Astrocyte (in vitro differentiated cells and primary cell): ENCODE data around the gene UBE2E1. TPM values are rescaled to one million over a fixed set of nuclear protein-coding genes. Genes with fewer than 3 reads are reported as not detected.

Source experiments
- DNase-seq: peaks from one replicate; pipeline ENCODE4 v3.0.0-alpha.2; 2010; ENCODE audit warnings: low read depth
- FAIRE-seq: peaks from 2 replicates; lab custom pipeline; 2011; peaks lifted over from hg19 to GRCh38; lab: Jason Lieb, UNC
- H2AFZ ChIP-seq: 2 replicates; pipeline ENCODE4 v1.6.0; 2012; ENCODE audit warnings: low read depth, low read length, inconsistent platforms
- H3K27ac ChIP-seq: 2 replicates; pipeline ENCODE4 v1.5.1; 2011; ENCODE audit warnings: low read depth, low read length, inconsistent platforms
- H3K27me3 ChIP-seq: 2 replicates; pipeline ENCODE4 v1.6.0; 2011; ENCODE audit warnings: low read length, inconsistent platforms; ENCODE audit not compliant: insufficient read depth
- H3K36me3 ChIP-seq: 2 replicates; pipeline ENCODE4 v1.5.1; 2011; ENCODE audit warnings: low read length, inconsistent platforms; ENCODE audit not compliant: insufficient read depth
- H3K4me1 ChIP-seq: 2 replicates; pipeline ENCODE4 v1.5.1; 2011; ENCODE audit warnings: low read length, inconsistent platforms; ENCODE audit not compliant: insufficient read depth
- H3K4me2 ChIP-seq: 2 replicates; pipeline ENCODE4 v1.6.0; 2012; ENCODE audit warnings: low read length, inconsistent platforms
- H3K4me3 ChIP-seq: 2 replicates; pipeline ENCODE4 v1.5.1; 2011; ENCODE audit warnings: low read depth, mild to moderate bottlenecking, low read length, inconsistent platforms; ENCODE audit not compliant: insufficient read depth
- H3K79me2 ChIP-seq: 2 replicates; pipeline ENCODE4 v1.6.0; 2012; ENCODE audit warnings: mild to moderate bottlenecking, low read length, inconsistent platforms; ENCODE audit not compliant: insufficient read depth
- H3K9ac ChIP-seq: 2 replicates; pipeline ENCODE4 v1.6.0; 2012; ENCODE audit warnings: mild to moderate bottlenecking, low read length, inconsistent platforms
- H3K9me3 ChIP-seq: 2 replicates; pipeline ENCODE4 v1.5.1; 2012; ENCODE audit warnings: low read depth, mild to moderate bottlenecking, low read length, inconsistent platforms; ENCODE audit not compliant: insufficient read depth
- H4K20me1 ChIP-seq: 2 replicates; pipeline ENCODE4 v1.6.0; 2012; ENCODE audit warnings: low read length, inconsistent platforms; ENCODE audit not compliant: insufficient read depth
- H3K27ac Mint-ChIP-seq: one replicate; pipeline ENCODE4 v1.8.0; 2021; ENCODE audit warnings: mild to moderate bottlenecking, mixed read lengths; ENCODE audit not compliant: unreplicated experiment
- H3K27me3 Mint-ChIP-seq: one replicate; pipeline ENCODE4 v1.8.0; 2021; ENCODE audit warnings: low read depth, mixed read lengths; ENCODE audit not compliant: unreplicated experiment
- H3K36me3 Mint-ChIP-seq: one replicate; pipeline ENCODE4 v1.8.0; 2021; ENCODE audit warnings: low read depth, mixed read lengths; ENCODE audit not compliant: unreplicated experiment
- H3K4me1 Mint-ChIP-seq: one replicate; pipeline ENCODE4 v1.8.0; 2021; ENCODE audit warnings: low read depth, mixed read lengths; ENCODE audit not compliant: unreplicated experiment
- H3K4me3 Mint-ChIP-seq: one replicate; pipeline ENCODE4 v1.8.0; 2021; ENCODE audit warnings: mild to moderate bottlenecking, moderate library complexity, mixed read lengths; ENCODE audit not compliant: unreplicated experiment
- H3K9me3 Mint-ChIP-seq: one replicate; pipeline ENCODE4 v1.8.0; 2021; ENCODE audit warnings: mild to moderate bottlenecking, mixed read lengths; ENCODE audit not compliant: unreplicated experiment
- CTCF ChIP-seq: IDR thresholded peaks from 2 replicates; pipeline ENCODE4 v1.5.1; 2011; ENCODE audit warnings: low read depth, mild to moderate bottlenecking, inconsistent platforms, low read length, moderate library complexity; ENCODE audit not compliant: insufficient read depth
- EZH2 ChIP-seq: IDR thresholded peaks from 2 replicates; pipeline ENCODE4 v1.6.1; 2012; ENCODE audit warnings: mild to moderate bottlenecking, low read length, inconsistent platforms; ENCODE audit not compliant: insufficient read depth
- total RNA-seq: library from RNA; stranded (reverse); gene quantifications from 2 replicates; pipeline ENCODE4 v1.2.1, GENCODE V29; 2021

UBE2E1 gene
- total RNA-seq, 1 donor from 2014 or later: 150 TPM

- H3K79me2 ChIP-seq: peaks cover 21% of the 10 kb centered on the region
Measured at GRCh38 chr3:23882487-23882918, 76.7 kb downstream of the UBE2E1 start.

GRCh38 chr3:23884481-23884880 lies 78.7 kb downstream of the UBE2E1 start:
- peaks cover 13% of the 10 kb centered on the region for H3K4me1 Mint-ChIP-seq
- TF ChIP-seq EZH2: no peak
- peak; percentile 8 for TF ChIP-seq CTCF
- no peak overlapping the region for H3K27ac ChIP-seq
- no peaks in the 10 kb centered on the region for H3K9me3 ChIP-seq
- H4K20me1 ChIP-seq: peaks cover 52% of the 10 kb centered on the region
- no peaks in the 10 kb centered on the region for H3K36me3 ChIP-seq
- no peaks in the 10 kb centered on the region for H3K4me1 ChIP-seq
- H3K4me3 ChIP-seq: no peak overlapping the region
- H3K9me3 Mint-ChIP-seq: peaks cover 2% of the 10 kb centered on the region
- H3K4me2 ChIP-seq: no peak overlapping the region
- peaks cover 3% of the 10 kb centered on the region for H3K79me2 ChIP-seq
- no peak for DNase-seq
- H2AFZ ChIP-seq: no peak overlapping the region
- no peaks in the 10 kb centered on the region for H3K27me3 Mint-ChIP-seq
- no peak overlapping the region for H3K27ac Mint-ChIP-seq
- no peaks in the 10 kb centered on the region for H3K27me3 ChIP-seq
- no peak for FAIRE-seq
- H3K9ac ChIP-seq: no peak overlapping the region
- H3K4me3 Mint-ChIP-seq: no peak overlapping the region
- peaks cover 8% of the 10 kb centered on the region for H3K36me3 Mint-ChIP-seq

More at GRCh38 chr3:23882487-23882918, 76.7 kb downstream of the UBE2E1 start:
- Histone ChIP-seq H3K9ac (no peak overlapping the region), H3K9me3 (peaks cover 2% of the 10 kb centered on the region), H3K4me3 (no peak overlapping the region), H4K20me1 (peaks cover 54% of the 10 kb centered on the region), H3K4me1 (peaks cover 7% of the 10 kb centered on the region), H3K4me2 (no peak overlapping the region), H2AFZ (no peak overlapping the region), H3K36me3 (peaks cover 2% of the 10 kb centered on the region), H3K27me3 (no peaks in the 10 kb centered on the region), H3K27ac (no peak overlapping the region)
- Mint-ChIP-seq H3K4me1 (peaks cover 18% of the 10 kb centered on the region), H3K36me3 (peaks cover 13% of the 10 kb centered on the region), H3K4me3 (no peak overlapping the region), H3K27me3 (no peaks in the 10 kb centered on the region), H3K9me3 (peaks cover 3% of the 10 kb centered on the region), H3K27ac (no peak overlapping the region)
- FAIRE-seq: no peak
- no peak for TF ChIP-seq EZH2
- no peak for TF ChIP-seq CTCF
- no peak for DNase-seq

GRCh38 chr3:23885210-23885609 lies 79.5 kb downstream of the UBE2E1 start:
- Histone ChIP-seq H2AFZ (no peak overlapping the region), H3K79me2 (peaks cover 3% of the 10 kb centered on the region), H3K27ac (no peak overlapping the region), H3K9ac (no peak overlapping the region), H3K9me3 (no peaks in the 10 kb centered on the region), H3K4me1 (no peaks in the 10 kb centered on the region), H3K36me3 (no peaks in the 10 kb centered on the region), H3K4me3 (no peak overlapping the region), H3K27me3 (no peaks in the 10 kb centered on the region), H3K4me2 (no peak overlapping the region), H4K20me1 (peaks cover 55% of the 10 kb centered on the region)
- no peaks in the 10 kb centered on the region for H3K27me3 Mint-ChIP-seq
- H3K4me3 Mint-ChIP-seq: no peak overlapping the region
- FAIRE-seq (no peak), DNase-seq (no peak)
- TF ChIP-seq EZH2: no peak
- TF ChIP-seq CTCF: no peak
- peaks cover 6% of the 10 kb centered on the region for H3K36me3 Mint-ChIP-seq
- no peaks in the 10 kb centered on the region for H3K9me3 Mint-ChIP-seq
- peaks cover 13% of the 10 kb centered on the region for H3K4me1 Mint-ChIP-seq
- H3K27ac Mint-ChIP-seq: no peak overlapping the region
